ENCODE results near the gene ME2.
"Not testable (repeated sequence)": the region's sequence is repeated elsewhere in the genome, so short reads cannot be mapped to it uniquely, and the experiment has no call there.

The ME2 gene

DNA sequence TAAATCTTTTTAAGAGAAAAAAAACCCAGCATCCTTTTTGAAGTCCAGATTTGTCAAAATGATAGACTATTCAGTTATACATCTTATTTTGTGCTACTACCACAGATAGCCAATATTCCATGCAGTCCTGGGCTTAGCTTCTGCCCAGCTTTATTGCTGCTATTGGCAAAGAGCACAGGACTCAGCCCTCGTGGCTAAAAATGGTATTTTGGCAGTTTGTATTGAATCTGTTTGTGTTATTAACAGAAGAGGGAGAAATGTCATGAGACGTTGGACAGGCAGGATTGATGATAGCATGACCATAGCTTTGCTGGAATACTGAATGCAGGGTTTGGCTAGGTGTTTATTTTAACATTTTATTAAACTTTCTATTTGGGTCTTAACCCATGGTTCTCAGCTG is 108.3 kb downstream of the ME2 start:
- Histone ChIP-seq H3K4me3 (no peak overlapping the region), H3K27ac (peak overlapping the region in 1 of 2 donors; percentile 51)
- DNase-seq (ENCODE audit: low spot score): no peak
- TF ChIP-seq, protein P1, sequence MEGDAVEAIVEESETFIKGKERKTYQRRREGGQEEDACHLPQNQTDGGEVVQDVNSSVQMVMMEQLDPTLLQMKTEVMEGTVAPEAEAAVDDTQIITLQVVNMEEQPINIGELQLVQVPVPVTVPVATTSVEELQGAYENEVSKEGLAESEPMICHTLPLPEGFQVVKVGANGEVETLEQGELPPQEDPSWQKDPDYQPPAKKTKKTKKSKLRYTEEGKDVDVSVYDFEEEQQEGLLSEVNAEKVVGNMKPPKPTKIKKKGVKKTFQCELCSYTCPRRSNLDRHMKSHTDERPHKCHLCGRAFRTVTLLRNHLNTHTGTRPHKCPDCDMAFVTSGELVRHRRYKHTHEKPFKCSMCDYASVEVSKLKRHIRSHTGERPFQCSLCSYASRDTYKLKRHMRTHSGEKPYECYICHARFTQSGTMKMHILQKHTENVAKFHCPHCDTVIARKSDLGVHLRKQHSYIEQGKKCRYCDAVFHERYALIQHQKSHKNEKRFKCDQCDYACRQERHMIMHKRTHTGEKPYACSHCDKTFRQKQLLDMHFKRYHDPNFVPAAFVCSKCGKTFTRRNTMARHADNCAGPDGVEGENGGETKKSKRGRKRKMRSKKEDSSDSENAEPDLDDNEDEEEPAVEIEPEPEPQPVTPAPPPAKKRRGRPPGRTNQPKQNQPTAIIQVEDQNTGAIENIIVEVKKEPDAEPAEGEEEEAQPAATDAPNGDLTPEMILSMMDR (IDR thresholded peaks at IDR 0.05): no peak

DNA sequence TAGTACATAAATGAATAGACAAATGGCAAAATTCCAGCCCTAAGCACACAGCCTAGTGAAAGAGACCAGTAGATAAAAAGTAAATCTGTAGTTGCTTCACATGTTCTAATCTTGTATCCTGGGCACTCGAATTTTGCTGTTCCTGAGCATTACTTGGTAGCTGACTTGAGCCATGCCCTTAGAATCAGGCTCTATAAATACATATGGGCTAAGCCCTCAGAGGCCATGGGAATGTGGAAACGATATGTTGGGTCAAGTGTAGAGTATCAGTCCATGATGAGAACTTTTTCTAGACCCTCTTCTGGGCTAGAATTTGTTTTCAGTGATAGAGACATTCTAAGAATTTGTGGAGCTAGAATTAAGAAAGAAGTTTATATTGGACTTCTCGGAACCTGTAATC is 110.8 kb downstream of the ME2 start:
- H3K27ac ChIP-seq: no peak overlapping the region
- no peak for DNase-seq (ENCODE audit: low spot score)
- H3K4me3 ChIP-seq: no peak overlapping the region
- TF ChIP-seq, protein P1 (IDR thresholded peaks at IDR 0.05): no peak

GRCh38 chr18:50992351-50992762 is 113.4 kb downstream of the ME2 start:
- H3K4me3 ChIP-seq: no peak overlapping the region
- DNase-seq (ENCODE audit: low spot score): no peak
- no peak overlapping the region for H3K27ac ChIP-seq
- TF ChIP-seq, protein P1 (IDR thresholded peaks at IDR 0.05): no peak

DNA sequence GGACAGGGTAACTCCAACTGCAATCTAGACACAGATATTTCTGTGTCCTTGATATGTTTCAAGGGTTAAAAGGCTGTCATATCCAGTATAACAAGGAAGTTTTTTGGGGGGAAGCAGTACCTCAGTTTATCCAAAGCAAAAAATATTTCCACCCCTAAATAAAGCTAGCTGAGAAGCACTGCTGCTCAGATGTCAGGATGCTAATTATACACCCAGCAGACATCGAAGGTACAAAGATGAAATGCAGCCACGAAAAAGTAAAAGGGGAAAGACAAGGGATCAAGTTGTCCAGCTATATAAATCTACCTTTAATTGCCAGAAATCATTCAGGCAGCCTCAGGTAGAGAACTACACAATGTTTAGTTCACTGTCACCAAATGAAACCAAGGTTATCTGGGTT is 115.1 kb downstream of the ME2 start:
- TF ChIP-seq, protein P1 (IDR thresholded peaks at IDR 0.05): no peak
- DNase-seq (ENCODE audit: low spot score): no peak
- Histone ChIP-seq H3K4me3 (no peak overlapping the region), H3K27ac (no peak overlapping the region)

- not testable (repeated sequence) for H3K27ac ChIP-seq, H3K4me3 ChIP-seq
These were observed 124.3 kb downstream of the ME2 start for GRCh38 chr18:51003174-51003573.

More at GRCh38 chr18:51003174-51003573, 124.3 kb downstream of the ME2 start:
- DNase-seq (ENCODE audit: low spot score): not testable (repeated sequence)
